SU-DHL-6 (cell line): ENCODE measurements around the gene FAM20A.
"Not testable (repeated sequence)": the region's sequence is repeated elsewhere in the genome, so short reads cannot be mapped to it uniquely, and the experiment has no call there.

ENCODE experiments used
- H2AFZ ChIP-seq: fragments of 200-600 bp; sonication (generic); 2 replicates; pipeline ENCODE4 v1.6.1; 2014; ENCODE audit warnings: low read depth, mild to moderate bottlenecking, moderate library complexity, mixed read lengths, antibody characterized with exemption, low read length; ENCODE audit not compliant: severe bottlenecking
- H3F3A ChIP-seq: fragments of 200-600 bp; shearing (Covaris generic); 2 replicates; pipeline ENCODE4 v1.6.0; 2016; ENCODE audit warnings: antibody characterized with exemption, mild to moderate bottlenecking; ENCODE audit not compliant: insufficient read depth
- H3K27ac ChIP-seq: fragments of 200-600 bp; sonication (generic); 2 replicates; pipeline ENCODE4 v1.5.1; 2016; ENCODE audit warnings: low read depth, mild to moderate bottlenecking, low read length, moderate library complexity, mixed read lengths
- H3K27me3 ChIP-seq: fragments of 200-600 bp; sonication (generic), shearing (Covaris generic); 2 replicates; pipeline ENCODE4 v1.6.0; 2014; ENCODE audit warnings: mild to moderate bottlenecking, low read length
- H3K36me3 ChIP-seq: fragments of 200-600 bp; sonication (generic); 2 replicates; pipeline ENCODE4 v1.6.1; 2014; ENCODE audit warnings: mild to moderate bottlenecking, low read length, mixed read lengths
- H3K4me2 ChIP-seq: fragments of 300-600, 200-600 bp; shearing (Covaris generic), sonication (generic); 2 replicates; pipeline ENCODE4 v1.6.0; 2014; ENCODE audit warnings: low read length, low read depth, mild to moderate bottlenecking; ENCODE audit not compliant: poor library complexity, severe bottlenecking
- H3K4me3 ChIP-seq: fragments of 200-600 bp; sonication (generic); 2 replicates; pipeline ENCODE4 v1.5.1; 2014; ENCODE audit warnings: antibody characterized with exemption, low read length, mild to moderate bottlenecking, mixed read lengths; ENCODE audit not compliant: insufficient read depth, poor library complexity, severe bottlenecking
- H3K79me2 ChIP-seq: fragments of 200-600 bp; sonication (generic); 2 replicates; pipeline ENCODE4 v1.6.1; 2014; ENCODE audit warnings: mild to moderate bottlenecking, low read length, moderate library complexity; ENCODE audit not compliant: insufficient read depth
- H3K9ac ChIP-seq: fragments of 200-600 bp; sonication (generic); 2 replicates; pipeline ENCODE4 v1.7.0; 2014; ENCODE audit warnings: mild to moderate bottlenecking, low read length
- H3K9me2 ChIP-seq: fragments of 200-600 bp; sonication (generic); replicated peaks from 2 replicates; pipeline ENCODE4 v1.6.1; 2014; ENCODE audit warnings: low read length; ENCODE audit not compliant: insufficient read depth
- H3K9me3 ChIP-seq: fragments of 200-600 bp; sonication (generic); 2 replicates; pipeline ENCODE4 v1.6.1; 2014; ENCODE audit warnings: low read length, mixed read lengths; ENCODE audit not compliant: insufficient read depth
- H4K20me1 ChIP-seq: fragments of 200-600 bp; sonication (generic); 2 replicates; pipeline ENCODE4 v1.6.1; 2014; ENCODE audit warnings: low read depth, mild to moderate bottlenecking, antibody characterized with exemption, low read length, moderate library complexity, mixed read lengths
- CTCF ChIP-seq: fragments of 200-600 bp; sonication (generic); IDR thresholded peaks from one replicate; pipeline ENCODE4 v1.5.1; 2017; ENCODE audit warnings: antibody characterized with exemption, mild to moderate bottlenecking, low read length, moderate library complexity; ENCODE audit not compliant: insufficient read depth, poor library complexity, severe bottlenecking
- EZH2phosphoT487 ChIP-seq: fragments of 200-600 bp; sonication (generic), shearing (Covaris generic); conservative IDR thresholded peaks from 2 replicates; pipeline ENCODE4 v1.6.1; 2018; ENCODE audit warnings: mild to moderate bottlenecking, antibody characterized with exemption, low read length, moderate library complexity, mixed read lengths

Gene FAM20A

GRCh38 chr17:68519911-68520310, 81.3 kb downstream of the FAM20A start:
- Histone ChIP-seq H3K9me3 (no peaks in the 10 kb centered on the region), H3K9me2 (no peaks in the 10 kb centered on the region), H3K27ac (no peak overlapping the region), H3K4me3 (no peak overlapping the region), H3K36me3 (peaks cover 42% of the 10 kb centered on the region), H3K4me2 (no peak overlapping the region), H3K79me2 (peaks cover 25% of the 10 kb centered on the region), H3F3A (no peaks in the 10 kb centered on the region), H4K20me1 (no peaks in the 10 kb centered on the region; the same call in 1 of the 2 replicates), H3K27me3 (no peaks in the 10 kb centered on the region), H3K9ac (no peak overlapping the region), H2AFZ (no peak overlapping the region)
- TF ChIP-seq EZH2phosphoT487 (no peak), CTCF (no peak)

GRCh38 chr17:68519051-68519450, 82.1 kb downstream of the FAM20A start:
- H3K9me2 ChIP-seq, H3K9me3 ChIP-seq, H4K20me1 ChIP-seq, H3K27ac ChIP-seq, H3K4me3 ChIP-seq, H3F3A ChIP-seq, H3K9ac ChIP-seq, H3K4me2 ChIP-seq, H2AFZ ChIP-seq, H3K27me3 ChIP-seq: not testable (repeated sequence)
- Histone ChIP-seq H3K79me2 (peaks cover 31% of the 10 kb centered on the region), H3K36me3 (peaks cover 36% of the 10 kb centered on the region)

- TF ChIP-seq CTCF, result no peak
- no peak for TF ChIP-seq EZH2phosphoT487
- Histone ChIP-seq H4K20me1 (peaks cover 7% of the 10 kb centered on the region), H2AFZ (no peak overlapping the region), H3K4me3 (no peak overlapping the region), H3K27me3 (no peaks in the 10 kb centered on the region), H3K9me2 (no peaks in the 10 kb centered on the region), H3K79me2 (peaks cover 39% of the 10 kb centered on the region), H3K9me3 (no peaks in the 10 kb centered on the region), H3F3A (no peaks in the 10 kb centered on the region), H3K9ac (no peak overlapping the region), H3K36me3 (peaks cover 29% of the 10 kb centered on the region), H3K4me2 (no peak overlapping the region), H3K27ac (no peak overlapping the region)
Measured at GRCh38 chr17:68518063-68518815, 82.9 kb downstream of the FAM20A start.

- H2AFZ ChIP-seq, H3F3A ChIP-seq, H3K9me2 ChIP-seq, H3K4me2 ChIP-seq, H3K27ac ChIP-seq, H3K27me3 ChIP-seq, H3K9ac ChIP-seq, H3K4me3 ChIP-seq, H4K20me1 ChIP-seq, H3K9me3 ChIP-seq: not testable (repeated sequence)
- Histone ChIP-seq H3K36me3 (peaks cover 25% of the 10 kb centered on the region), H3K79me2 (peaks cover 46% of the 10 kb centered on the region)
Measured at GRCh38 chr17:68517605-68518004, 83.6 kb downstream of the FAM20A start.
